GM12873 (cell line): ENCODE results near the gene RDH14.

Source experiments
- TF ChIP-seq, protein P1 (sequence below): IDR thresholded peaks from 2 replicates; pipeline ENCODE4 v1.5.1; 2012; ENCODE audit warnings: low read depth, mild to moderate bottlenecking, moderate library complexity, low read length, control low read depth; ENCODE audit not compliant: insufficient read depth; ENCODE audit errors: missing control alignments

The RDH14 gene

GRCh38 chr2:18551169-18551568 lies 9.3 kb downstream of the RDH14 start:
- TF ChIP-seq, protein P1, sequence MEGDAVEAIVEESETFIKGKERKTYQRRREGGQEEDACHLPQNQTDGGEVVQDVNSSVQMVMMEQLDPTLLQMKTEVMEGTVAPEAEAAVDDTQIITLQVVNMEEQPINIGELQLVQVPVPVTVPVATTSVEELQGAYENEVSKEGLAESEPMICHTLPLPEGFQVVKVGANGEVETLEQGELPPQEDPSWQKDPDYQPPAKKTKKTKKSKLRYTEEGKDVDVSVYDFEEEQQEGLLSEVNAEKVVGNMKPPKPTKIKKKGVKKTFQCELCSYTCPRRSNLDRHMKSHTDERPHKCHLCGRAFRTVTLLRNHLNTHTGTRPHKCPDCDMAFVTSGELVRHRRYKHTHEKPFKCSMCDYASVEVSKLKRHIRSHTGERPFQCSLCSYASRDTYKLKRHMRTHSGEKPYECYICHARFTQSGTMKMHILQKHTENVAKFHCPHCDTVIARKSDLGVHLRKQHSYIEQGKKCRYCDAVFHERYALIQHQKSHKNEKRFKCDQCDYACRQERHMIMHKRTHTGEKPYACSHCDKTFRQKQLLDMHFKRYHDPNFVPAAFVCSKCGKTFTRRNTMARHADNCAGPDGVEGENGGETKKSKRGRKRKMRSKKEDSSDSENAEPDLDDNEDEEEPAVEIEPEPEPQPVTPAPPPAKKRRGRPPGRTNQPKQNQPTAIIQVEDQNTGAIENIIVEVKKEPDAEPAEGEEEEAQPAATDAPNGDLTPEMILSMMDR, result no peak

DNA sequence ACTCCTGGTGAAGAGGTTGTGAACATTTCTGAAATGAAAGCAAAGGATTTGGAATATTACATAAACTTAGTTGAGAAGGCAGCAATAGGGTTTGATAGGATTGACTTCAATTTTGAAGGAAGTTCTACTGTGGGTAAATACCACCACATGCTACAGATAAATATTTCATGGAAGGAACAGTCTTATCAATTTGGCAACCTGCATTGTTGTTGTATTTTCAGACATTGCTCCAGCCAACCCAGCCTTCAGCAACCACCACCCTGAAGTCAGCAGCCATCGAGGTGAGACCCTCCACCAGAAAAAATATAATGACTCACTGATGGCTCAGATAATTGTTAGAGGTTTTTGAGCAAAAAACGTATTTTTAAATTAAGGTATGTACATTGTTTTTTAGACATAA lies 10.0 kb downstream of the RDH14 start:
- TF ChIP-seq, protein P1, result no peak

DNA sequence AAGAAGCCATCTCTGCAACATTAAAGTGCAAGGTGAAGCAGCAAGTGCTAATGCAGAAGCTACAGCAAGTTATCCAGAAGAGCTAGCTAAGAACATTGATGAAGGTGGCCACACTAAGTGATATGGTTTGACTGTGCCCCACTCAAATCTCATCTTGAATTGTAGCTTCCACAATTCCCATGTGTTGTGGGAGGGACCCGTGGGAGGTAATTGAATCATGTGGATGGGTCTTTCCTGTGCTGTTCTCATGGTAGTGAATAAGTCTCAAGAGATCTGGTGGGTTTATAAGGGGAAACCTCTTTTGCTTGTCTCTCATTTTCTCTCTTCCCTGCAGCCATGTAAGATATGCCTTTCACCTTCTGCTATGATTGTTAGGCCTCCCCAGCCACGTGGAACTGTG lies 11.4 kb downstream of the RDH14 start:
- TF ChIP-seq, protein P1, result no peak

- TF ChIP-seq, protein P1, result no peak
Measured at GRCh38 chr2:18548621-18549020, 11.8 kb downstream of the RDH14 start.

DNA sequence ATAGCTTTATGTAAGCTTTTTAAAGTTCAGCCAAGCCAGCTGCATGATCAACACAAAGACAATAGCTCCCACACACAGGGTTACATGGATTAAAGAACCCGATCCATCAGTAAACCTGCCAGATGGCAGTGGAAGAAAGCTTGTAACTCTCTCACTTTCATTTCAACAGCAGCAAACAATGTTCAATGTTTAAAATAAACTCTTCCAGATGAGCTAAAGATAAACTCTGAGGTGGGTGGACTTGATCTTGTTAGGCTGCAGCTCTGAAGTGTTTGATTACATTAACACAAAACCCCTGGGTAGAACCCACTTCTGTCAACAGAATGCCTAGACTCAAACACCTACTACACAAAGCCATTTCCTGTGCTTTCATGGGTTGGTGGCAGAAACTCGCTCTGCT lies 13.9 kb downstream of the RDH14 start:
- TF ChIP-seq, protein P1, result no peak

DNA sequence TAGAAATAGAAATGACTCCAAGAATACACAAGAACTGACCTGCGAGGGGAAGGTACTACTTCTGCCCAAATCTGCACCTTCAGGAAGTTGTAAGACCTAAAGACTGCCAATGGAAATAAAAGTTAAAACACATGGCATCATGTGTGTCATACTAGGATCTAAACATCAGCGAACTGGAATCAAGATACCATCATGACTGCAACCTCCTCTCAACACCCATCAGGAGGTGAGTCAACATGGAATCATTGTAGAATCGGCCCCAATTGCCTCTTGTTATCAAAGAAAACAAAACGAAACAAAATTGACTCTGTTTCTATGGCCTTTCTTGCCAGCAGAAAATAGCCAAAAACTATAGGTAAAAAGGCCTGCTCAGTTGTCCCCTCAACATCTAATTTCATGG lies 15.1 kb downstream of the RDH14 start:
- TF ChIP-seq, protein P1, result no peak

GRCh38 chr2:18544171-18544570 lies 16.3 kb downstream of the RDH14 start:
- TF ChIP-seq, protein P1, result no peak
